Ovary (tissue), 3 donors: ENCODE data around the gene SURF4.

Experiments used
- EP300 ChIP-seq: sonication (generic); formaldehyde crosslinking; IDR thresholded peaks from one replicate; pipeline ENCODE4 v1.6.1; 2017; ENCODE audit warnings: antibody characterized with exemption
- POLR2A ChIP-seq: fragments of 450-650 bp; IDR thresholded peaks from one replicate; pipeline ENCODE4 v1.6.1; 2017; ENCODE audit warnings: antibody characterized with exemption, mild to moderate bottlenecking, moderate library complexity
- TF ChIP-seq, protein P1 (sequence below), 3 donors: fragments of 450-650 bp in 2 of 3; fragments of 200-600 bp in 1 of 3; IDR thresholded peaks; one replicate each; pipeline versions ENCODE4 v1.5.1 to v1.8.0; 2016 to 2022; ENCODE audit warnings: antibody characterized with exemption in 3 of 3, mild to moderate bottlenecking in 1 of 3
- donor health status: DM: no; HTN: no; CAD: no.

- TF ChIP-seq, protein P1, sequence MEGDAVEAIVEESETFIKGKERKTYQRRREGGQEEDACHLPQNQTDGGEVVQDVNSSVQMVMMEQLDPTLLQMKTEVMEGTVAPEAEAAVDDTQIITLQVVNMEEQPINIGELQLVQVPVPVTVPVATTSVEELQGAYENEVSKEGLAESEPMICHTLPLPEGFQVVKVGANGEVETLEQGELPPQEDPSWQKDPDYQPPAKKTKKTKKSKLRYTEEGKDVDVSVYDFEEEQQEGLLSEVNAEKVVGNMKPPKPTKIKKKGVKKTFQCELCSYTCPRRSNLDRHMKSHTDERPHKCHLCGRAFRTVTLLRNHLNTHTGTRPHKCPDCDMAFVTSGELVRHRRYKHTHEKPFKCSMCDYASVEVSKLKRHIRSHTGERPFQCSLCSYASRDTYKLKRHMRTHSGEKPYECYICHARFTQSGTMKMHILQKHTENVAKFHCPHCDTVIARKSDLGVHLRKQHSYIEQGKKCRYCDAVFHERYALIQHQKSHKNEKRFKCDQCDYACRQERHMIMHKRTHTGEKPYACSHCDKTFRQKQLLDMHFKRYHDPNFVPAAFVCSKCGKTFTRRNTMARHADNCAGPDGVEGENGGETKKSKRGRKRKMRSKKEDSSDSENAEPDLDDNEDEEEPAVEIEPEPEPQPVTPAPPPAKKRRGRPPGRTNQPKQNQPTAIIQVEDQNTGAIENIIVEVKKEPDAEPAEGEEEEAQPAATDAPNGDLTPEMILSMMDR (IDR thresholded peaks at IDR 0.05): no peak
- TF ChIP-seq POLR2A (no peak), EP300 (no peak)
These were observed 34.3 kb downstream of the SURF4 start for GRCh38 chr9:133341369-133342068.
